B cell (primary cell): ENCODE data around the gene STXBP6. TPM values are rescaled to one million over a fixed set of nuclear protein-coding genes. Genes with fewer than 3 reads are reported as not detected.

ENCODE experiments used
- ATAC-seq: fragments of 200-7000 bp; cut with Tn5 transposase; one replicate; pipeline ENCODE4 v1.10.0; 2021; ENCODE audit warnings: low read depth, mild to moderate bottlenecking, moderate number of reproducible peaks, moderate library complexity
- CTCF ChIA-PET: fragments of 350-600 bp; sonication (Branson Sonifier 250); formaldehyde crosslinking; loops from one replicate; lab custom pipeline; 2021; ENCODE audit warnings: antibody characterized with exemption, inconsistent platforms; lab: Charles Lee
- POLR2A ChIA-PET: fragments of 350-600 bp; sonication (Branson Sonifier 250); formaldehyde crosslinking; loops from one replicate; lab custom pipeline; 2021; ENCODE audit warnings: antibody characterized with exemption; lab: Charles Lee
- DNase-seq: peaks from one replicate; pipeline ENCODE4 v3.0.0; 2013
- H2AFZ ChIP-seq: 2 replicates; pipeline ENCODE4 v1.6.1; 2012; ENCODE audit warnings: mild to moderate bottlenecking, low read depth, low read length; ENCODE audit not compliant: insufficient read depth, poor library complexity, severe bottlenecking
- H3K27ac ChIP-seq, 2 donors: 1 replicate in 1 of 2; 2 replicates in 1 of 2; pipeline ENCODE4 v1.5.1; 2012 to 2013; ENCODE audit warnings: low read length in 2 of 2, mild to moderate bottlenecking in 2 of 2, moderate library complexity in 1 of 2
- H3K27me3 ChIP-seq, 4 experiments: fragments of 200-600 bp in 1 of 4; sonication (generic) in 1 of 4; replicated peaks in 1 of 4; 1 replicate in 2 of 4; 2 replicates in 2 of 4; pipeline versions ENCODE4 v1.6.1 to v1.7.0; 2013 to 2016; ENCODE audit warnings: low read length in 3 of 4, mild to moderate bottlenecking in 2 of 4, mixed read lengths in 1 of 4, moderate library complexity in 1 of 4; ENCODE audit not compliant: insufficient read depth in 4 of 4, control insufficient read depth in 3 of 4; ENCODE audit errors: control extremely low read depth in 1 of 4
- H3K36me3 ChIP-seq, 2 experiments: replicated peaks in 1 of 2; 1 replicate in 1 of 2; 2 replicates in 1 of 2; pipeline versions ENCODE4 v1.6.1 to v1.7.1; 2013; ENCODE audit warnings: low read length in 1 of 2; ENCODE audit not compliant: insufficient read depth in 2 of 2, control insufficient read depth in 1 of 2; ENCODE audit errors: control extremely low read depth in 1 of 2, extremely low read depth in 1 of 2
- H3K4me1 ChIP-seq, 2 donors: fragments of 200-600 bp in 1 of 2; sonication (generic) in 1 of 2; 1 replicate in 1 of 2; 2 replicates in 1 of 2; pipeline versions ENCODE4 v1.5.1 to v1.6.1; 2013 to 2017; ENCODE audit warnings: low read length in 2 of 2; ENCODE audit not compliant: control insufficient read depth in 2 of 2, insufficient read depth in 2 of 2
- H3K4me2 ChIP-seq: replicated peaks from 2 replicates; pipeline ENCODE3; 2012; ENCODE audit warnings: mild to moderate bottlenecking, low read depth, low read length; ENCODE audit not compliant: poor library complexity, severe bottlenecking
- H3K4me3 ChIP-seq, 5 experiments: fragments of 200-600 bp in 1 of 5; sonication (generic) in 1 of 5; 1 replicate in 3 of 5; 2 replicates in 2 of 5; pipeline versions ENCODE4 v1.5.1 to v1.7.0; 2011 to 2016; ENCODE audit warnings: low read length in 4 of 5, mild to moderate bottlenecking in 4 of 5, low read depth in 2 of 5, control low read depth in 1 of 5, moderate library complexity in 1 of 5; ENCODE audit not compliant: insufficient read depth in 1 of 5; ENCODE audit errors: control extremely low read depth in 1 of 5, extremely low read depth in 1 of 5
- H3K79me2 ChIP-seq: fragments of 200-600 bp; sonication (generic); one replicate; pipeline ENCODE4 v1.6.0; 2016; ENCODE audit warnings: low read length; ENCODE audit not compliant: control insufficient read depth, insufficient read depth
- H3K9ac ChIP-seq: fragments of 200-600 bp; sonication (generic); 2 replicates; pipeline ENCODE4 v1.6.1; 2017; ENCODE audit warnings: mild to moderate bottlenecking, low read length, moderate library complexity
- H3K9me3 ChIP-seq, 3 donors: one replicate each; pipeline versions ENCODE4 v1.6.1 to v1.7.1; 2013; ENCODE audit warnings: low read length in 2 of 3; ENCODE audit not compliant: control insufficient read depth in 2 of 3, insufficient read depth in 1 of 3; ENCODE audit errors: control extremely low read depth in 1 of 3
- H4K20me1 ChIP-seq: 2 replicates; pipeline ENCODE4 v1.6.0; 2012; ENCODE audit warnings: mild to moderate bottlenecking, low read length; ENCODE audit not compliant: insufficient read depth, control insufficient read depth, poor library complexity, severe bottlenecking
- H3K27ac Mint-ChIP-seq: one replicate; pipeline ENCODE4 v1.8.0; 2021; ENCODE audit warnings: mixed read lengths
- H3K27me3 Mint-ChIP-seq: one replicate; pipeline ENCODE4 v1.8.0; 2021; ENCODE audit warnings: mixed read lengths
- H3K4me1 Mint-ChIP-seq: one replicate; pipeline ENCODE4 v1.8.0; 2021; ENCODE audit warnings: mixed read lengths
- H3K4me3 Mint-ChIP-seq: one replicate; pipeline ENCODE4 v1.8.0; 2021; ENCODE audit warnings: mixed read lengths
- H3K9me3 Mint-ChIP-seq: one replicate; pipeline ENCODE4 v1.8.0; 2022; ENCODE audit warnings: mixed read lengths; ENCODE audit not compliant: insufficient read depth
- CTCF ChIP-seq: fragments of 200-600 bp; IDR thresholded peaks from one replicate; pipeline ENCODE4 v1.8.0; 2022; ENCODE audit warnings: antibody characterized with exemption, mild to moderate bottlenecking
- EZH2 ChIP-seq: IDR thresholded peaks from 2 replicates; pipeline ENCODE4 v1.6.1; 2012; ENCODE audit warnings: borderline replicate concordance, low read depth, mild to moderate bottlenecking, moderate library complexity, low read length; ENCODE audit not compliant: insufficient read depth, poor library complexity, severe bottlenecking
- WGBS: methylation state at CpG from one replicate; pipeline ENCODE4 v1.1.5; 2013; ENCODE audit warnings: missing lambda C conversion rate; ENCODE audit not compliant: insufficient coverage; 5-methylcytosine and 5-hydroxymethylcytosine counted together
- intact Hi-C: fragments of 100-400 bp; cut with micrococcal nuclease; formaldehyde crosslinking; loops from one replicate; pipeline ENCODE4 v1.10.0; 2022
- polyA plus RNA-seq: library from polyadenylated mRNA; depleted of rRNA; stranded (reverse); fragments of >200 nt; gene quantifications from 2 replicates; pipeline ENCODE4 v1.2.3, GENCODE V29; 2012
- total RNA-seq, 2 donors: library from RNA; stranded (reverse); fragments of 120-200 nt in 1 of 2; gene quantifications; 1 replicate in 1 of 2; 2 replicates in 1 of 2; pipeline versions ENCODE4 v1.2.3 to v1.2.4, GENCODE V29; 2013 to 2022

The STXBP6 gene
- total and polyA plus RNA-seq, 2 donors (not counting 1 experiment from before 2014, with no cell fraction given): 0.01 TPM; not detected in 1

- H3K27me3 ChIP-seq: peaks cover 0 to 4% (median 0%) of the 10 kb centered on the region in 4 experiments
- no peak overlapping the region for H3K9ac ChIP-seq
- Mint-ChIP-seq H3K27ac (no peak overlapping the region), H3K27me3 (peaks cover 3% of the 10 kb centered on the region), H3K9me3 (no peaks in the 10 kb centered on the region), H3K4me3 (no peak overlapping the region), H3K4me1 (no peaks in the 10 kb centered on the region)
- no peak overlapping the region for H3K4me2 ChIP-seq
- no peaks in the 10 kb centered on the region for H3K4me1 ChIP-seq
- intact Hi-C loops: no loop called here
- no peaks in the 10 kb centered on the region for H3K79me2 ChIP-seq
- ChIA-PET CTCF (interaction anchor here (1.2 kb wide), 1 partner anchor 129 kb away, joined by 3 read pairs; no protein-coding TSS in a partner anchor), POLR2A (no interaction called here)
- H2AFZ ChIP-seq: no peak overlapping the region
- WGBS: 94% methylated on average over 5 of the region's 6 CpGs
- no peak overlapping the region for H3K27ac ChIP-seq
- H4K20me1 ChIP-seq: no peaks in the 10 kb centered on the region
- H3K4me3 ChIP-seq: no peak overlapping the region
- TF ChIP-seq CTCF (no peak), EZH2 (no peak)
- peaks cover 0 to 2% (median 0%) of the 10 kb centered on the region in 3 donors for H3K9me3 ChIP-seq
- ATAC-seq (no peak), DNase-seq (no peak)
- H3K36me3 ChIP-seq: no peaks in the 10 kb centered on the region
Measured at GRCh38 chr14:24808412-24808811, 241.5 kb downstream of the STXBP6 start.

GRCh38 chr14:24806061-24806678, 243.8 kb downstream of the STXBP6 start:
- Histone ChIP-seq H2AFZ (no peak overlapping the region), H3K9ac (no peak overlapping the region), H3K9me3 (peaks cover 0 to 2% (median 0%) of the 10 kb centered on the region in 3 donors), H4K20me1 (no peaks in the 10 kb centered on the region), H3K27ac (no peak overlapping the region), H3K4me3 (no peak overlapping the region), H3K36me3 (no peaks in the 10 kb centered on the region), H3K4me1 (no peaks in the 10 kb centered on the region), H3K27me3 (peaks cover 0 to 4% (median 0%) of the 10 kb centered on the region in 4 experiments), H3K4me2 (no peak overlapping the region), H3K79me2 (no peaks in the 10 kb centered on the region)
- H3K9me3 Mint-ChIP-seq: no peaks in the 10 kb centered on the region
- 53% methylated on average over 5 of the region's 9 CpGs for WGBS
- H3K27ac Mint-ChIP-seq: no peak overlapping the region
- ChIA-PET CTCF (interaction anchor here (0.6 to 1.1 kb wide), 4 partner anchors 9 to 346 kb away, joined by 3 to 5 read pairs (median 3); no protein-coding TSS in a partner anchor), POLR2A (no interaction called here)
- H3K4me1 Mint-ChIP-seq: no peaks in the 10 kb centered on the region
- DNase-seq (peak; percentile 5), ATAC-seq (no peak)
- intact Hi-C loops: no loop called here
- H3K4me3 Mint-ChIP-seq: no peak overlapping the region
- no peak for TF ChIP-seq EZH2
- TF ChIP-seq CTCF: peak; percentile 23
- H3K27me3 Mint-ChIP-seq: peaks cover 4% of the 10 kb centered on the region
